GM18502 (cell line): ENCODE measurements around the gene ENC1.

Experiments used
- ATAC-seq: cut with Tn5 transposase; IDR thresholded peaks from one replicate; pipeline ENCODE4 v1.9.1; 2021; ENCODE audit warnings: mild to moderate bottlenecking; ENCODE audit not compliant: unreplicated experiment, poor library complexity

Gene ENC1

GRCh38 chr5:74617202-74617601, 23.3 kb downstream of the ENC1 start:
- no peak for ATAC-seq

GRCh38 chr5:74616236-74617146, 24.0 kb downstream of the ENC1 start:
- ATAC-seq, result no peak

DNA sequence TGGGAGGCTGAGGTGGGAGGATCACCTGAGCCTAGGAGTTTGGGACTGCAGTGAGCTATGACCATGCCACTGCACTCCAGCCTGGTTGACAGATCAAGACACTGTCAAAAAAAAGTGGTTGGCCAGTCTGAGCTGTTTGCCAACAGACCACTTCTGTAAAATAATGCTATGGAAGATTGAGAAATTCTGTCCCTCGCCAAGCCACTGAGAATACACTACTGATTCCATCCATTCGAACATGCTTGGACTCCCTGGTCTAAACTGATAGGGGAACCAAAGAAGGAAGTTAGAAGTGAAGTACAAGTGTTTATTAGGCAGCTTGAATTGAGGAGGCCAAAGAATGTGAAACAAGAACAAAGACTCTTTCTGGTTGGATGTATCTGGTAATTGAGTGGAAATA, 27.2 kb downstream of the ENC1 start:
- no peak for ATAC-seq

- ATAC-seq, result no peak
Measured at GRCh38 chr5:74612045-74612444, 28.5 kb downstream of the ENC1 start.

- ATAC-seq, result no peak
Measured at GRCh38 chr5:74608736-74609601, 31.6 kb downstream of the ENC1 start.

DNA sequence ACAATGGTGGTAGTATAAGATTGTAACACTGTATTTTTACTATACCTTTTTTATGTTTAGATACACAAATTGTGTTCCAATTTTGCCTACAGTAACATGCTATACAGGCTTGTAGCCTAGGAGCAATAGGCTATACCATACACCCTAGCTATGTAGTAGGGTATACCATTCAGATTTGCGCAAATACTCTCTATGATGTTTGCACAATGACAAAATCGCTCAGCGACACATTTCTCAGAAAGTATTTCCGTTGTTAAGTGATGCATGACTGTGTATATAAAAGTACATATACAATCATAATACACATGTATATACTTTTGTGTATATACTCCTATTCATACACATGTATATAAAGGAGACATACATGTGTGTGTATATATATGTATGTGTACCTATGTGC, 34.8 kb downstream of the ENC1 start:
- ATAC-seq, result no peak

- ATAC-seq, result no peak
Measured at GRCh38 chr5:74603376-74603775, 37.2 kb downstream of the ENC1 start.

- no peak for ATAC-seq
Measured at GRCh38 chr5:74599148-74599547, 41.4 kb downstream of the ENC1 start.

GRCh38 chr5:74598731-74599130, 41.8 kb downstream of the ENC1 start:
- no peak for ATAC-seq

DNA sequence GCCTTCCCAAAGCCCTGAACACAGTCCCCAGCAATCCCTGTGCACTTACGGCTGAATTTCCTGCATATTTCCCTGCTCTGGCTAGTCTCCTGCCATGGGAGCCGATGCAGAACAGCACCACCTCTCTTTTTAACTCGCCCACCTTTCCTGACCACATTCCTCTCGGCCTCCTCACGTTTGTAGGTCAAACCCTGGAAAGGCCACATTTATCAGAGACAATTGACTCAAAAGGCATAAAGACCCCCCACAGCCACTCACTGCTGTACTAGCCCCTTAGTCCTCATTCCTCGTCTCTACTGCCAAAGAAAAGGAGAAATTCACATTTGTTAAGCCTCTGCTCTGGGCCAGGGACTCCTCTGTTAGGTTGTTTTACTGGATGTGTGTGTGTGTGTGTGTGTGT, 43.6 kb downstream of the ENC1 start:
- no peak for ATAC-seq

GRCh38 chr5:74595143-74595925, 45.2 kb downstream of the ENC1 start:
- ATAC-seq, result no peak

DNA sequence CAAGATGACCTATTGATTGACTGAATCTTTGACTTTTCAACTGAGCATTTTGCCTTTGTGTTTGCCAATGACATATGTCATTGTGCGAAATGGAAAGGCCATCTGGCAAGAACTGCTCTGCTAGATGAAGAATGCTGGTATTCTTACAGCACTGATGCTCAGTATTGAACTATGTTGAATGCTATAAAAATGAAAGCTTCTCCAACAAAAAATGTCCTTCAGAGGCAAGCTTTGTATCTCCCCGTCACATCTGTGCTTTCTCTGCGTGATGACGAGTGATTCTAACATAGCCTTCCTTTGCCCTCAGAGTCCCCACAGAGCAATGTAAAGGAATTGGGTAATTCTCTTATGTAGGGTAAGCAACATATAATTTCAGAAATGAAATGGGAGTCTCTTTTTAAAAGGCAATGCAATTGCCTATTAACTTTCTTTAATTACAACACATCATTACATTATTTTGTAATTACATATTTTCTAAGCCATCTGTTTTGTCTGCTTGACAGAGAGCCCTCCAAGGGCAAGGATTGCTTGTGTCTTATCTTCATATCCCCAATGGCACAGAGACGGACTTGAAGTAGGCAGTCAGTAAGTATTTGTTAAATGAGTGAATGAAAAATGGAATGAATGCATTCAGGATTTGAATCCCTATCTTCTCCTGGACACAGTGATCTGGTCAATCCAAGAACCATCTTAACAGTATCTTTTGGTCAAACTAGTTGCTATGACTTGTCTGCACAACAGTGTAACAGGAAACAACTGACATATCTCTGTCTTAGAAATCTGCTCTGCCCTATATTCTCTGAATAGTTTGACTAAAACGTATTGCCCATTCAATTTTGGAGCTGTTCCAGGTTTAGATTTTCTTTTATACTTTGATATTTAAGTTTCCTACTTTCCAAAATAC, 46.1 kb downstream of the ENC1 start:
- no peak for ATAC-seq

- ATAC-seq, result no peak
Measured at GRCh38 chr5:74589204-74590056, 51.1 kb downstream of the ENC1 start.

DNA sequence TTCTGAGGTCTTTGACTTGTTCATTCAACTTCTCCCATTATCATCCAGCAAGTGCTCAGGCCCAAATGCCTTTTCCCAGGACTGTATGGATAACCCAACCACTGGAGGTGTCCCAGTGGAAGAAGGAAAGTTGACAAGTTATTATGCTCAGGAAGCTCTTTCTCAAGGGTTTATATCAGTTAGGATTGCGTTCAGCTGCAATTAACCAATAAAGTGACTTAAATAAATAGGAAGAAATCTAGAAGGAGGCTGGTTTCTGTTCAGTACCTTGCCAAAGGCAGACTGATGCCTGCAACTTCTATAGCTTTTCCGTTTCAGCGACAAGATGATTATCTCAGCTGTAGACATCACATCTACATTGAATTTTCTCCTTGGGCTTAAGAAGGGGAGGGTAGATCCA, 52.1 kb downstream of the ENC1 start:
- no peak for ATAC-seq

GRCh38 chr5:74587890-74588289, 52.6 kb downstream of the ENC1 start:
- no peak for ATAC-seq

DNA sequence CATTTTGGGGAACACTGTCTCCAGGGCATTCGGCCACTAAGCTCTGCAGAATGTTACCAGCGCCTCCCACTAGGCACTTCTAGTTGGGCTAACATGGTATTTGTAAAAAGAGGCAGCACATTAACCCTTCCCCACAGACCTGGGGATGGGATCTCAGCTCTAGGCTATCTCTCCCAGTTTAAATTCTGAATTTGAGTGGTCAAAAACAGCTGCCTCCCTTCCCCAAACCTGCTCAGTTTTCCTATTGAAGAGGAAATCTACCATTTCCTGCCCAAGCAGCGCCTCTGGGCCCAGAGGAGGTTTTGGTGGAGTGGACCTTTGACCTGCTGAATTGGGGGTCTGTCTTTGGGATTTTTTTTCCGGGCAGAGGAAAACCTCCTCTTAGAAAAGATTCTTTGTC, 53.2 kb downstream of the ENC1 start:
- no peak for ATAC-seq

DNA sequence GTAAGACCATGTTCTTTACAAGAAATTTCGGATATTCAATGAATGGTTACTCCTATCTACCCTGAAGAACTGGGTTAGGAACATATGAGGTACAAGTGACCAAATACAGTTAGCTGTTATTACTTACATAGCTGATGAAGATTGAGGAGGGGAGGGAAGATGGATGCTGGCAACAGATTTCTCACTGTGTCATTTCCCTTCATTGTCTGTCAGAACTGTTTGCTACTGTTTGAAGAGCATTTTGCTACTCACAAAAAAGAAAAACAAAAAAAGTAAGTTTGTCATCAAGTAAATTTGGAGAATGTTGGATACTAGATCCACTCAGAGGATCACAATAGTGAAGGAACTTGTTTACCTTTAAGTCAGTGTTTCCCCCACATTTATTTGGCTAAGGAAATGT, 53.7 kb downstream of the ENC1 start:
- no peak for ATAC-seq

DNA sequence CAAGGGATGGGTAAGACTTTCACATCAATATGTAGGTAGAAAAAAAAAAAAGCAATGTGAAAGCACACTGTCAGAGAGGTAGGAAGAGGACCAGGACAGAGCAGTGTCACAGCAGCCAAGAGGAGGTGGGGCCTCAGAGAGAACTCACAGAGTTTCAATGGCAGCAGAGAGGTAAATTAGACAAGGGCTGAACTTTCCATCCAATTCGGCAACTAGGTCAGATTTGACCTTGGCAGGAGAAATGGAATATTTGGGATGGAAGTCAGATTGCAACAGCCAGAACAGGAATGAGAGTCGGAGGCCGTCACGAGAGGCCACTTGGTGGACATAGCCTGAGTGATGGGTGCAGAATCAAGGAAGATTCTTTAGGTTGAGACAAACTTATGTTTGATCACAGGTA, 57.7 kb downstream of the ENC1 start:
- no peak for ATAC-seq

GRCh38 chr5:74581988-74582365, 58.6 kb downstream of the ENC1 start:
- no peak for ATAC-seq
